ENCODE data around the gene ADGRG2.

GRCh38 chrX:18949944-18950301 lies 172.3 kb downstream of the ADGRG2 start:
- TF ChIP-seq CTCF (IDR thresholded peaks at IDR 0.05): no peak
- no peak for TF ChIP-seq POLR2A (IDR thresholded peaks at IDR 0.05)

Measured in thyroid gland (tissue), 4 donors.